Measurements from ENCODE around the gene ABCC8. TPM values are rescaled to one million over a fixed set of nuclear protein-coding genes. Genes with fewer than 3 reads are reported as not detected.

Gene ABCC8
- total RNA-seq, 1 experiment from 2014 or later, result not detected

- no peak for DNase-seq
- no peak overlapping the region for H3K4me3 ChIP-seq
These were observed 4.2 kb downstream of the ABCC8 start for GRCh38 chr11:17472467-17472866.

DNA sequence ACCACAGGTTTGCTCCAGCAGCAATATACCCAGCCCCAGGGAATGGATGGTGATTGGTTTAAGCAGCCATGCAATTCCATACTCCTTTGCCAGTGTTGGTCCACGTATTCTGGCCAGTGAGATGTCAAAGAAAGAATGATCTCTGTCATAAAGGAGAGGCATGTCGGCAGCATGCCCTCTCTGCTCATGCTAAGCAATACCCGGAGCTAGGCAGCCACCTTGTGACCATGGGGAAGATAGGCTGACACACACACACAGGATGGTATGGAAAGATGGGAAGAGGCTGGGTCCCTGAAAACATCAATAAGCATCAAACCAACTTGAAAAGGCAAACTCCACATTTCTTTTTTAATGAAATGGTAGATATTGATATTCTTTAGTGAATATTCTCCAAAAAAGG lies 5.1 kb downstream of the ABCC8 start:
- no peaks in the 10 kb centered on the region for H3K36me3 ChIP-seq (ENCODE audit: low read depth)
- no peak for TF ChIP-seq EZH2 (IDR thresholded peaks at IDR 0.05; ENCODE audit: low read depth)
- TF ChIP-seq, protein P1, sequence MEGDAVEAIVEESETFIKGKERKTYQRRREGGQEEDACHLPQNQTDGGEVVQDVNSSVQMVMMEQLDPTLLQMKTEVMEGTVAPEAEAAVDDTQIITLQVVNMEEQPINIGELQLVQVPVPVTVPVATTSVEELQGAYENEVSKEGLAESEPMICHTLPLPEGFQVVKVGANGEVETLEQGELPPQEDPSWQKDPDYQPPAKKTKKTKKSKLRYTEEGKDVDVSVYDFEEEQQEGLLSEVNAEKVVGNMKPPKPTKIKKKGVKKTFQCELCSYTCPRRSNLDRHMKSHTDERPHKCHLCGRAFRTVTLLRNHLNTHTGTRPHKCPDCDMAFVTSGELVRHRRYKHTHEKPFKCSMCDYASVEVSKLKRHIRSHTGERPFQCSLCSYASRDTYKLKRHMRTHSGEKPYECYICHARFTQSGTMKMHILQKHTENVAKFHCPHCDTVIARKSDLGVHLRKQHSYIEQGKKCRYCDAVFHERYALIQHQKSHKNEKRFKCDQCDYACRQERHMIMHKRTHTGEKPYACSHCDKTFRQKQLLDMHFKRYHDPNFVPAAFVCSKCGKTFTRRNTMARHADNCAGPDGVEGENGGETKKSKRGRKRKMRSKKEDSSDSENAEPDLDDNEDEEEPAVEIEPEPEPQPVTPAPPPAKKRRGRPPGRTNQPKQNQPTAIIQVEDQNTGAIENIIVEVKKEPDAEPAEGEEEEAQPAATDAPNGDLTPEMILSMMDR (conservative IDR thresholded peaks at IDR 0.05), result no peak
- no peak overlapping the region for H3K4me3 ChIP-seq
- H3K4me1 ChIP-seq (replicated peaks; ENCODE audit: insufficient read depth), result no peaks in the 10 kb centered on the region
- H4K20me1 ChIP-seq (ENCODE audit: insufficient read depth), result no peaks in the 10 kb centered on the region
- BruUV-seq (replicated peaks), result no TSS peak
- H3K9me3 ChIP-seq (ENCODE audit: insufficient read depth, low read depth), result no peaks in the 10 kb centered on the region
- CTCF ChIA-PET, result interaction anchor here (0.6 kb wide), 1 partner anchor 87 kb away, joined by 3 read pairs; no protein-coding TSS in a partner anchor
- no peak for DNase-seq
- intact Hi-C loops (cut with micrococcal nuclease; ENCODE audit: unreplicated experiment), result no loop called here
- no peak overlapping the region for H2AFZ ChIP-seq
- POLR2A ChIA-PET (ENCODE audit: unreplicated experiment), result no interaction called here
- H3K4me2 ChIP-seq, result no peak overlapping the region
- H3F3A ChIP-seq (ENCODE audit: insufficient read depth, low read depth), result no peaks in the 10 kb centered on the region
- H3K9me2 ChIP-seq (ENCODE audit: insufficient read depth), result no peaks in the 10 kb centered on the region
- H3K79me2 ChIP-seq (ENCODE audit: low read depth), result no peaks in the 10 kb centered on the region
- H3K27me3 ChIP-seq (ENCODE audit: insufficient read depth, low read depth), result peaks cover 80% of the 10 kb centered on the region
- no peak overlapping the region for H3K27ac ChIP-seq

More at GRCh38 chr11:17472467-17472866, 4.2 kb downstream of the ABCC8 start:
- Histone ChIP-seq H3K9me3 (ENCODE audit: insufficient read depth, low read depth) (no peaks in the 10 kb centered on the region), H3K27ac (no peak overlapping the region), H2AFZ (no peak overlapping the region), H3K9me2 (ENCODE audit: insufficient read depth) (no peaks in the 10 kb centered on the region), H3K36me3 (ENCODE audit: low read depth) (no peaks in the 10 kb centered on the region), H3F3A (ENCODE audit: insufficient read depth, low read depth) (no peaks in the 10 kb centered on the region), H3K27me3 (ENCODE audit: insufficient read depth, low read depth) (peaks cover 77% of the 10 kb centered on the region), H3K4me1 (replicated peaks; ENCODE audit: insufficient read depth) (no peaks in the 10 kb centered on the region), H3K4me2 (no peak overlapping the region), H4K20me1 (ENCODE audit: insufficient read depth) (no peaks in the 10 kb centered on the region), H3K79me2 (ENCODE audit: low read depth) (no peaks in the 10 kb centered on the region)
- intact Hi-C loops (cut with micrococcal nuclease; ENCODE audit: unreplicated experiment), result no loop called here
- BruUV-seq (replicated peaks), result no TSS peak
- TF ChIP-seq, protein P1 (conservative IDR thresholded peaks at IDR 0.05), result no peak
- no peak for TF ChIP-seq EZH2 (IDR thresholded peaks at IDR 0.05; ENCODE audit: low read depth)
- ChIA-PET POLR2A (ENCODE audit: unreplicated experiment) (no interaction called here), CTCF (no interaction called here)

DNA sequence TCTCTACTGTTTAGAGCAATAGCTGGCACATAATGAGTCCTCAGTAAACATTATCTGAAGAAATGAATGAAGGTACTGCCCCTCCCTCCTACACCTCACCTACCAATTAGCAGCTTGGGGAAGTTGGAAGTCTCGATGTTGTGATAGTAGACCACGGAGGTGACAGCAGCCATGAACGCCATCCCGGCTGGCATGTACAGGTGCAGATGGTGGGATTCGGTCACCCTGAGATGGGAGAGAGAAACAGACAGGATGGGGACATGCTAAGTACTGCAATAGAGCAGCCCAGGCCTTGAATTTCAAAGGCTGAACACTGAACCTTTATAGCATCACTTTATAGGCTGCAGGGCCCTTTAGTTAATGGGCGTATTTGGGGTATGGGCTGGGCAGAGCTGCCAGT lies 6.6 kb downstream of the ABCC8 start:
- BruUV-seq (replicated peaks), result no TSS peak
- H3K9me2 ChIP-seq (ENCODE audit: insufficient read depth), result no peaks in the 10 kb centered on the region

More for the DNA sequence above, 6.6 kb downstream of the ABCC8 start:
- Histone ChIP-seq H3K27ac (no peak overlapping the region), H3K4me1 (replicated peaks; ENCODE audit: insufficient read depth) (no peaks in the 10 kb centered on the region), H3F3A (ENCODE audit: insufficient read depth, low read depth) (no peaks in the 10 kb centered on the region), H2AFZ (no peak overlapping the region), H3K4me3 (no peak overlapping the region), H3K79me2 (ENCODE audit: low read depth) (no peaks in the 10 kb centered on the region), H3K9me3 (ENCODE audit: insufficient read depth, low read depth) (no peaks in the 10 kb centered on the region), H3K36me3 (ENCODE audit: low read depth) (no peaks in the 10 kb centered on the region), H3K4me2 (no peak overlapping the region), H4K20me1 (ENCODE audit: insufficient read depth) (no peaks in the 10 kb centered on the region), H3K27me3 (ENCODE audit: insufficient read depth, low read depth) (peaks cover 77% of the 10 kb centered on the region)
- TF ChIP-seq, protein P1 (conservative IDR thresholded peaks at IDR 0.05), result no peak
- no peak for TF ChIP-seq EZH2 (IDR thresholded peaks at IDR 0.05; ENCODE audit: low read depth)
- ChIA-PET CTCF (no interaction called here), POLR2A (ENCODE audit: unreplicated experiment) (no interaction called here)
- intact Hi-C loops (cut with micrococcal nuclease; ENCODE audit: unreplicated experiment), result no loop called here
- no peak for DNase-seq
